Measurements from ENCODE around the gene PNPLA7. TPM values are rescaled to one million over a fixed set of nuclear protein-coding genes. Genes with fewer than 3 reads are reported as not detected.

PNPLA7 gene
- total RNA-seq, 2 experiments from 2014 or later, result 1.5 to 10.2 TPM

GRCh38 chr9:137564134-137564533 is 13.9 kb upstream of the PNPLA7 start:
- intact Hi-C loops (cut with micrococcal nuclease; ENCODE audit: unreplicated experiment), result no loop called here
- H3K9me2 ChIP-seq (ENCODE audit: insufficient read depth, low read length), result no peaks in the 10 kb centered on the region
- peaks cover 59% of the 10 kb centered on the region for H3K36me3 ChIP-seq (ENCODE audit: insufficient read depth, low read length)
- ChIA-PET CTCF (ENCODE audit: unreplicated experiment) (no interaction called here), POLR2A (interaction anchor here (1.0 kb wide), 1 partner anchor 22 kb away, joined by 3 read pairs; no protein-coding TSS in a partner anchor)
- TF ChIP-seq CTCF (conservative IDR thresholded peaks at IDR 0.05; ENCODE audit: low read length) (no peak), EZH2phosphoT487 (IDR thresholded peaks at IDR 0.05; ENCODE audit: borderline replicate concordance, low read depth, low read length) (no peak)
- no peak overlapping the region for H3K27ac ChIP-seq (ENCODE audit: low read depth, low read length, poor library complexity, severe bottlenecking)
- H2AFZ ChIP-seq (ENCODE audit: low read length), result no peak overlapping the region
- no peaks in the 10 kb centered on the region for H3K79me2 ChIP-seq (ENCODE audit: insufficient read depth, low read depth, low read length)
- no TSS peak for BruUV-seq (replicated peaks)
- no peaks in the 10 kb centered on the region for H4K20me1 ChIP-seq (ENCODE audit: insufficient read depth, low read length)
- H3K4me3 ChIP-seq (ENCODE audit: low read depth, low read length, poor library complexity, severe bottlenecking), result no peak overlapping the region
- no peak for DNase-seq (ENCODE audit: low spot score)
- H3K4me2 ChIP-seq (ENCODE audit: low read length), result no peak overlapping the region
- peaks cover 6% of the 10 kb centered on the region; the same call in 1 of the 2 replicates for H3K9me3 ChIP-seq (ENCODE audit: low read length)
- no peaks in the 10 kb centered on the region for H3K4me1 ChIP-seq (ENCODE audit: insufficient read depth, low read length, poor library complexity, severe bottlenecking)

- Histone ChIP-seq H3K36me3 (ENCODE audit: insufficient read depth, low read length) (peaks cover 87% of the 10 kb centered on the region), H3K9me2 (ENCODE audit: insufficient read depth, low read length) (no peaks in the 10 kb centered on the region), H3K4me1 (ENCODE audit: insufficient read depth, low read length, poor library complexity, severe bottlenecking) (no peaks in the 10 kb centered on the region), H3K27ac (ENCODE audit: low read depth, low read length, poor library complexity, severe bottlenecking) (no peak overlapping the region), H3K4me2 (ENCODE audit: low read length) (no peak overlapping the region), H2AFZ (ENCODE audit: low read length) (no peak overlapping the region), H4K20me1 (ENCODE audit: insufficient read depth, low read length) (no peaks in the 10 kb centered on the region), H3K4me3 (ENCODE audit: low read depth, low read length, poor library complexity, severe bottlenecking) (no peak overlapping the region), H3K9me3 (ENCODE audit: low read length) (no peaks in the 10 kb centered on the region), H3K79me2 (ENCODE audit: insufficient read depth, low read depth, low read length) (no peaks in the 10 kb centered on the region)
- intact Hi-C loops (cut with micrococcal nuclease; ENCODE audit: unreplicated experiment), result no loop called here
- ChIA-PET POLR2A (no interaction called here), CTCF (ENCODE audit: unreplicated experiment) (no interaction called here)
- no TSS peak for BruUV-seq (replicated peaks)
- no peak for DNase-seq (ENCODE audit: low spot score)
- TF ChIP-seq EZH2phosphoT487 (IDR thresholded peaks at IDR 0.05; ENCODE audit: borderline replicate concordance, low read depth, low read length), result no peak
- no peak for TF ChIP-seq CTCF (conservative IDR thresholded peaks at IDR 0.05; ENCODE audit: low read length)
Observed at GRCh38 chr9:137558127-137558526, 7.9 kb upstream of the PNPLA7 start.

GRCh38 chr9:137556069-137556838 is 6.1 kb upstream of the PNPLA7 start:
- Histone ChIP-seq H3K4me3 (ENCODE audit: low read depth, low read length, poor library complexity, severe bottlenecking) (no peak overlapping the region), H3K4me1 (ENCODE audit: insufficient read depth, low read length, poor library complexity, severe bottlenecking) (peaks cover 5% of the 10 kb centered on the region), H3K9me3 (ENCODE audit: low read length) (no peaks in the 10 kb centered on the region), H4K20me1 (ENCODE audit: insufficient read depth, low read length) (no peaks in the 10 kb centered on the region), H3K4me2 (ENCODE audit: low read length) (no peak overlapping the region), H3K9me2 (ENCODE audit: insufficient read depth, low read length) (no peaks in the 10 kb centered on the region), H3K36me3 (ENCODE audit: insufficient read depth, low read length) (peaks cover 76% of the 10 kb centered on the region), H2AFZ (ENCODE audit: low read length) (no peak overlapping the region), H3K79me2 (ENCODE audit: insufficient read depth, low read depth, low read length) (peaks cover 6% of the 10 kb centered on the region; the same call in 1 of the 2 replicates), H3K27ac (ENCODE audit: low read depth, low read length, poor library complexity, severe bottlenecking) (no peak overlapping the region)
- POLR2A ChIA-PET, result no interaction called here
- CTCF ChIA-PET (ENCODE audit: unreplicated experiment), result no interaction called here
- DNase-seq (ENCODE audit: low spot score), result no peak
- no peak for TF ChIP-seq CTCF (conservative IDR thresholded peaks at IDR 0.05; ENCODE audit: low read length)
- TF ChIP-seq EZH2phosphoT487 (IDR thresholded peaks at IDR 0.05; ENCODE audit: borderline replicate concordance, low read depth, low read length), result no peak
- BruUV-seq (replicated peaks), result no TSS peak
- intact Hi-C loops (cut with micrococcal nuclease; ENCODE audit: unreplicated experiment), result no loop called here
